Stimulated activated CD4-positive, alpha-beta T cell treated with anti-CD3 and anti-CD28 coated beads, Interleukin-4, amount 100 ng/mL, for 1 hour (primary cell): ENCODE results near the gene CHRM4.

ENCODE experiments used
- DNase-seq: peaks from one replicate; pipeline ENCODE4 v3.0.0-alpha.2; 2020

Gene CHRM4

GRCh38 chr11:46402957-46403902 lies 11.7 kb upstream of the CHRM4 start:
- DNase-seq: no peak

DNA sequence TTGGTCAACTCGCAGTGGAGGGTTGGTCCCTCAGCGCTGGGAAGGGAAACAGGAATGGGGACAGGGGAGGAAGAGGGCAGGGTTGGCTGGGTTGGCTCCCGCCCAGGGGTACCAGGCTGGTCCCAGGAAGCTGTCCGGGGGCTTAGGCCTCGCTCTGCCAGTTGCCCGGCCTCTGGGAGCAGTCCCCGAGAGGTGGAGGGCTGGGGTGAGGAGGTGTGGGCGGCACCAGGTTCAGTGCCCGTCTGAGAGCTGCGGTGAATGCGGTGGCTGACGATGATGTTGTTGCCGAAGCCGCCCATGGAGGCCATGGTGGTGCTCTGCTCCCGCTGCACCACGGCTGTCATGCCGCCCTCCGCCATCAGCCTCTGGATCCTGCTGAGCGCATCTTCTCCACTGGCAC lies 6.0 kb upstream of the CHRM4 start:
- no peak for DNase-seq

- DNase-seq: no peak
Observed at GRCh38 chr11:46393759-46394158, 2.2 kb upstream of the CHRM4 start.

DNA sequence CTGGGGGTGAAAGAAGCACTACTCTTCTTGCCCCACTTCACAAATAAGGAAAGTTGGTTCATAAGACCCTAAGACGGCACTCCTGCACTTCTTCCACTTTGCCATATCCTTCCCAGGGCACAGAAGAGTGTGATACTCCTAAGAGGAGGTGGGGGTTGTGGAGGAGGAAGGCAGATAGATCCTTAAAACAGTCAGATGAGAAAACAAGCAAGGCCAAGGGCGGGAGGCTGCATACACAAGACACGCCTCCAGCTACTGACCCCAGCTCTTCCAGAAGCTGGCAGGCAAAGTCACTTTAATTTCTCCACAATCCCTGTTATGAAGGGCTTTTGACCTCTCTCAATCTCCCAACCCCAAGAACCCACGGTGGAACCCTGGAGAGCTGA lies 1.6 kb upstream of the CHRM4 start:
- DNase-seq: no peak

GRCh38 chr11:46392421-46393230 lies 1.1 kb upstream of the CHRM4 start:
- DNase-seq: peak; percentile 78

GRCh38 chr11:46391186-46391577 lies 394 bp downstream of the CHRM4 start:
- DNase-seq: no peak

- DNase-seq: no peak
Observed at GRCh38 chr11:46390331-46391171, 1.0 kb downstream of the CHRM4 start.

DNA sequence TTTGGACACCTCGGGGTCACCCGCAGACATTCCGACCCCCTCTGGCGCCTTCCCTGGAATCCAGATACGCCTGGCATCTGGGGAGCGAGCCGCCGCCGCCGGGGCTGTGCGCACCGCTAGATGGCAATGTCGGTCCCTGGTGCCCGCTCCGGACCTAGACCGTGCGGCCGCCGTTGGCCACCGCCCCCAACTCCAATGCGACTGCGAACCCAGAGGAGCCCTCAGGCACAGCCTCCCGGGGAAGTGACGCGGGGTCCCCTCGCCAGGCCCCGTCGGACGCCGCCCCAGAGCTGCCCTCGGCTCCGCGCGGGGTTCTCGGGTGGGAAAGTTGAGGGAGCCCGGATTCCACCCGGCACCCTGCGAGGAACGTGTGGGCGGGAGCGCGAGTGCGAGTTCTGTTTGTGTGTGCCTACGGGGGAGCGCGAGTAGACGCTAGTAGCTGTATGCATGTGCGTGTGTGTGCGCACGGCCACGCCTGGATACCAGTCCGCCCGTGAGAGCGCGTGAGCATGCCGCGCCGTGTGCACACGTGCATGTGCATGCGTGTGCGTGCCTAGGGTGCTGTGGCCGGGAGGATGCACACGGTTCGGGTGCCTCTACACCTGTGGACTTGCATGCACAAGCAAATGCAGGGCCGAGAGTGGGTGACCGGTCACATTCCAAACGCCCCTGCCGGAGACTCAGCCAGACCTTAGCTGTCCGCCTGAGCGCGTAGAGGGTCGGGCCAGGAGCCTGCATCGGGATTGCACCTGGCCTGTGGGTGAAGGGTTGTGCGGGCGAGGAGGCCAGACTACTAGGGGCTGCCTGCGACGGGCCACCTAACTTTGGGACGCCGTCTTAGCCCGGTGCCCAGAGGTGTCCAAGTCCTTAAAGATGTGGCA lies 1.9 kb downstream of the CHRM4 start:
- peak; percentile 52 for DNase-seq

- DNase-seq: no peak
Observed at GRCh38 chr11:46388619-46389449, 2.7 kb downstream of the CHRM4 start.

GRCh38 chr11:46387919-46388618 lies 3.5 kb downstream of the CHRM4 start:
- no peak for DNase-seq

DNA sequence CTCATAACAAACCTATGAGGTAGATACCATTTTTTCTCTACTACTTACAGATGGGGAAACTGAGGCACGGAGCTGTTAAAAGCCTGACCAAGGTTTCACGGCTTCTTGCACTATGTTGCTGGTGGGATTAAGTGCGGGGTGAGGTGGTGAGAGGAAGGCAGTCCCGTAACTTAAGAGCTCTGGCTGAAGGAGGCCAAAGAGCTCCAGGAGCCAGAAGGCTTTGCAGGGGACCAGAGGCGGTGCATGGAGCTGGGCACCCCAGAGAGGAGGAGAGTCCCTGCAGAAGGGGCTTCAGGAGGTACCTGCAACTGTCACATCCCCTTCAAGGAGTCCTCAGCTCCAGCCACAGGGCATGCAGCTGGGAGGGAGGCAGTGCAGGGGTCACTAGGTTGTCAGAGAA lies 4.1 kb downstream of the CHRM4 start:
- DNase-seq: no peak

DNA sequence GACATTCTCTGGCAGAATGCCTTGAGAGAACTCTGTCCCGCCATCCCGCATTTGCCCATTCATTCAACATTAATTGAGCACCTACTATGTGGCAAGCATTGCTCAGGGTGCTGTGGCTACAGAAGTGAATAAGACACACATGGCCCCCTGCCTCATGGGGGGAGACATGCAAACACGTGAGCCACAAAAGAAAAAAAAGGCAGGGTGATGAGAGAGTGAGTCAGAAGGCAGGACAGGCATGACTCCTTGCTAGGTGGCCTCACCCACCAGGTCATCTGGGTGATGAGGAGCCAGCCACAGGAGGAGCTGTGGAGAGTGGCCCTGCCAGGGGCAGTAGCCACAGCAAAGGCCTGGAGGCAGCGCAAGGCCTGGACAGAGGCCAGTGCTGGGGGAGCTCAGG lies 4.9 kb downstream of the CHRM4 start:
- no peak for DNase-seq

- DNase-seq: no peak
Observed at GRCh38 chr11:46386005-46386578, 5.5 kb downstream of the CHRM4 start.

- DNase-seq: no peak
Observed at GRCh38 chr11:46385169-46386004, 6.2 kb downstream of the CHRM4 start.

DNA sequence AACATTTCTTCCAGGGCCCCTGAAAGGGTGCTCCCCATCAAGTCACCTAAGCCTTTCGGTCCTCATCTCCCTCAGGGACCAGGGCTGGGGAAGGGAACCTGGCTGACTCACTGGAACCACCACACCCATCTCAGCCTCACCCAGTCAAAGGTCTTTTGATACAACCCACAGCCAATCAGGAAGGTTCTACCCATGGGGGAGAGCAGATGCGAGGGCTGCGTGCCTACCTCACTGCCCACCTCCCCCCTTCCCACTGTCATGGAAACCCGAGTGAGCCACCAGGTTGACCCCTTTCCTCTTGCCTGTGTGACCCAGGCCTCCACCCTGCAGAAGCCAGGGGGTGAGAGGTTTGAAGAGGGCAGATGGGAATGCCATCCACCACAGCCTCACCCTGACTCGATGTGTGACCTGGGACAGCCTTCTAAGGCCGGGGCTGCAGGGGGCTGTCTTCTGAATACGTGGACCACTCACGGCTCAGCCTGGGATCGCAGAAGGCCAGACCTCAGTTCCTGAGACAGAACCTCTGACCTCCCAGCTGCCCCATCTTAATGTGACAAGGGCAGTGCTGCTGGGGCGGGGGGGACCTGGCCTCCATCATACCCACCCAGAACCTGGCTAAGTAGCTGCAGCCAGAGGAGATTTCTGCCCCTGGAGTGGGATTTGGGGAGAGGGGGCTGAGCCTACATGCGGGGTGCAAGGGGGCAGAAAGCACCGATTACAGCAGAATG lies 7.4 kb downstream of the CHRM4 start:
- DNase-seq: no peak

DNA sequence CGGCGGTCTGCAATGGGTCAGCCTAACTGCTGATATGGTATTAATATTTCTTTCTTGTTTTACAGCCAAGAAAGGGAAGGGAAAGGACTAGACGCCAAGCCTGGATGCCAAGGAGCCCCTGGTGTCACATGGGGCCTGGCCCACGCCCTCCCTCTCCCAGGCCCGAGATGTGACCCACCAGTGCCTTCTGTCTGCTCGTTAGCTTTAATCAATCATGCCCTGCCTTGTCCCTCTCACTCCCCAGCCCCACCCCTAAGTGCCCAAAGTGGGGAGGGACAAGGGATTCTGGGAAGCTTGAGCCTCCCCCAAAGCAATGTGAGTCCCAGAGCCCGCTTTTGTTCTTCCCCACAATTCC lies 8.2 kb downstream of the CHRM4 start:
- DNase-seq: no peak

- DNase-seq: no peak
Observed at GRCh38 chr11:46382646-46383403, 8.8 kb downstream of the CHRM4 start.
